Body of pancreas (tissue), 4 donors: Measurements from ENCODE around the gene SAMD10.

ENCODE experiments used
- POLR2A ChIP-seq, 3 donors: fragments of 450-650 bp; IDR thresholded peaks; one replicate each; pipeline ENCODE4 v1.6.1; 2016; ENCODE audit warnings: antibody characterized with exemption in 3 of 3, mild to moderate bottlenecking in 2 of 3
- TF ChIP-seq, protein P1 (sequence below), 7 experiments: fragments of 450-650 bp in 4 of 7; fragments of 200-600 bp in 3 of 7; sonication (generic) in 3 of 7; IDR thresholded peaks; one replicate each; pipeline ENCODE4 v1.5.1; 2016 to 2019; ENCODE audit warnings: antibody characterized with exemption in 7 of 7

GRCh38 chr20:63970714-63971431, 8.6 kb downstream of the SAMD10 start:
- TF ChIP-seq, protein P1, sequence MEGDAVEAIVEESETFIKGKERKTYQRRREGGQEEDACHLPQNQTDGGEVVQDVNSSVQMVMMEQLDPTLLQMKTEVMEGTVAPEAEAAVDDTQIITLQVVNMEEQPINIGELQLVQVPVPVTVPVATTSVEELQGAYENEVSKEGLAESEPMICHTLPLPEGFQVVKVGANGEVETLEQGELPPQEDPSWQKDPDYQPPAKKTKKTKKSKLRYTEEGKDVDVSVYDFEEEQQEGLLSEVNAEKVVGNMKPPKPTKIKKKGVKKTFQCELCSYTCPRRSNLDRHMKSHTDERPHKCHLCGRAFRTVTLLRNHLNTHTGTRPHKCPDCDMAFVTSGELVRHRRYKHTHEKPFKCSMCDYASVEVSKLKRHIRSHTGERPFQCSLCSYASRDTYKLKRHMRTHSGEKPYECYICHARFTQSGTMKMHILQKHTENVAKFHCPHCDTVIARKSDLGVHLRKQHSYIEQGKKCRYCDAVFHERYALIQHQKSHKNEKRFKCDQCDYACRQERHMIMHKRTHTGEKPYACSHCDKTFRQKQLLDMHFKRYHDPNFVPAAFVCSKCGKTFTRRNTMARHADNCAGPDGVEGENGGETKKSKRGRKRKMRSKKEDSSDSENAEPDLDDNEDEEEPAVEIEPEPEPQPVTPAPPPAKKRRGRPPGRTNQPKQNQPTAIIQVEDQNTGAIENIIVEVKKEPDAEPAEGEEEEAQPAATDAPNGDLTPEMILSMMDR (IDR thresholded peaks at IDR 0.05), result no peak
- no peak for TF ChIP-seq POLR2A (IDR thresholded peaks at IDR 0.05)
